Neutrophil (primary cell): ENCODE data around the gene MSL1.

Experiments used
- H3K27ac ChIP-seq: fragments of 200-600 bp; sonication (generic); 2 replicates; pipeline ENCODE4 v1.5.1; 2016; ENCODE audit warnings: mild to moderate bottlenecking, moderate library complexity
- H3K27me3 ChIP-seq: fragments of 200-600 bp; sonication (generic); 2 replicates; pipeline ENCODE4 v1.6.0; 2016; ENCODE audit warnings: mild to moderate bottlenecking
- H3K36me3 ChIP-seq: fragments of 200-600 bp; sonication (generic); 2 replicates; pipeline ENCODE4 v1.5.1; 2017
- H3K4me1 ChIP-seq, 2 experiments: fragments of 200-600 bp in 1 of 2; sonication (generic) in 1 of 2; 1 replicate in 1 of 2; 2 replicates in 1 of 2; pipeline versions ENCODE4 v1.5.1 to v1.6.1; 2013 to 2016; ENCODE audit warnings: low read depth in 1 of 2, low read length in 1 of 2, mild to moderate bottlenecking in 1 of 2, moderate library complexity in 1 of 2; ENCODE audit not compliant: control insufficient read depth in 1 of 2, insufficient read depth in 1 of 2
- H3K4me3 ChIP-seq, 2 experiments: fragments of 200-600 bp in 1 of 2; sonication (generic) in 1 of 2; 1 replicate in 1 of 2; 2 replicates in 1 of 2; pipeline ENCODE4 v1.5.1; 2013 to 2016; ENCODE audit warnings: low read depth in 1 of 2, low read length in 1 of 2, mild to moderate bottlenecking in 1 of 2, moderate library complexity in 1 of 2
- H3K9me3 ChIP-seq: fragments of 200-600 bp; sonication (generic); 2 replicates; pipeline ENCODE4 v1.5.1; 2016
- TF ChIP-seq, protein P1 (sequence below): fragments of 200-600 bp; sonication (generic); IDR thresholded peaks from 2 replicates; pipeline ENCODE4 v1.5.1; 2016; ENCODE audit warnings: antibody characterized with exemption

MSL1 gene

DNA sequence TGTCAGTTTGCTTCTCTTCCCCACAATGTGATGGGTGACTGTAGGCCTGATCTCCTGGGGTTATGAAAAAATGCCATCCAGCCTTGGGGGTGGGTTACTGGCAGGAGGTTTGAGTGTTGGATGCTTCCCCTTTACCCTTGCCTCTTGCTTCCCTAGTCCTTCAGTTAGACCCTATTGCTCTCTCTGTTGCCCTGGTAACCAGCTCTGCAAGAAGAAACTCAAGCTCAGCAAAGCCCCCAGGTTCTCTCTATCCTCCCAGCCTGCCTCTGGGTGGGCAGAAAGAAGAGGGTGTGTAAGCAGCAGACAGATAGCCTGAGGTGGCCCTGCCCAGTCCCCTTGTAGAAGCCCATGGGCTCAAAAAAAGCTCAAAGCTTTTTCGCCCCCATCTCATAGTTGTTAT is 52.7 kb downstream of the MSL1 start:
- Histone ChIP-seq H3K36me3 (peaks cover 72% of the 10 kb centered on the region), H3K27ac (no peak overlapping the region), H3K4me3 (no peak overlapping the region), H3K4me1 (peaks cover 10 to 14% of the 10 kb centered on the region in 2 experiments), H3K9me3 (no peaks in the 10 kb centered on the region), H3K27me3 (peaks cover 31% of the 10 kb centered on the region)
- TF ChIP-seq, protein P1, sequence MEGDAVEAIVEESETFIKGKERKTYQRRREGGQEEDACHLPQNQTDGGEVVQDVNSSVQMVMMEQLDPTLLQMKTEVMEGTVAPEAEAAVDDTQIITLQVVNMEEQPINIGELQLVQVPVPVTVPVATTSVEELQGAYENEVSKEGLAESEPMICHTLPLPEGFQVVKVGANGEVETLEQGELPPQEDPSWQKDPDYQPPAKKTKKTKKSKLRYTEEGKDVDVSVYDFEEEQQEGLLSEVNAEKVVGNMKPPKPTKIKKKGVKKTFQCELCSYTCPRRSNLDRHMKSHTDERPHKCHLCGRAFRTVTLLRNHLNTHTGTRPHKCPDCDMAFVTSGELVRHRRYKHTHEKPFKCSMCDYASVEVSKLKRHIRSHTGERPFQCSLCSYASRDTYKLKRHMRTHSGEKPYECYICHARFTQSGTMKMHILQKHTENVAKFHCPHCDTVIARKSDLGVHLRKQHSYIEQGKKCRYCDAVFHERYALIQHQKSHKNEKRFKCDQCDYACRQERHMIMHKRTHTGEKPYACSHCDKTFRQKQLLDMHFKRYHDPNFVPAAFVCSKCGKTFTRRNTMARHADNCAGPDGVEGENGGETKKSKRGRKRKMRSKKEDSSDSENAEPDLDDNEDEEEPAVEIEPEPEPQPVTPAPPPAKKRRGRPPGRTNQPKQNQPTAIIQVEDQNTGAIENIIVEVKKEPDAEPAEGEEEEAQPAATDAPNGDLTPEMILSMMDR = no peak

- H3K9me3 ChIP-seq = no peaks in the 10 kb centered on the region
- no peak overlapping the region for H3K27ac ChIP-seq
- H3K4me1 ChIP-seq = peaks cover 10 to 14% of the 10 kb centered on the region in 2 experiments
- TF ChIP-seq, protein P1 = no peak
- H3K4me3 ChIP-seq = no peak overlapping the region
- peaks cover 69% of the 10 kb centered on the region for H3K36me3 ChIP-seq
- peaks cover 35% of the 10 kb centered on the region for H3K27me3 ChIP-seq
Measured at GRCh38 chr17:40175928-40176753, 54.4 kb downstream of the MSL1 start.

DNA sequence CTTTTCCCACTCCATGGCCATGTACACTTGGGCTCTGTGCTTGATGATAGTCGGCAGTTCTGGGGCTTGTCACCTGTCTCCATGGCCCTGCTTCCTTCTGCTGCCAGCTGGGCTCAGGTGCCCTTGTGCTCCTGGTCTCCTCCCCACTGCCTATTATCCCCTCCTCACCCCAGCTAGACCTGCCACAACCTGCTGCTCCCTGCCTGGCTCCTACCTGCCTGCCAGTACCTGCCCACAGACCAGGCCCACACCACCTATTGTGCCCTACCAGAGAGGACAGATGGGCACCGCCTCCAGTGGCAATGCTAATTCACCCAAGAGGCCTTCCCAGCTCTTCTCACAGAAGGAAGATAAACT is 55.0 kb downstream of the MSL1 start:
- H3K27ac ChIP-seq = no peak overlapping the region
- H3K27me3 ChIP-seq = peaks cover 35% of the 10 kb centered on the region
- peaks cover 69% of the 10 kb centered on the region for H3K36me3 ChIP-seq
- no peak overlapping the region for H3K4me3 ChIP-seq
- H3K4me1 ChIP-seq = peaks cover 10 to 14% of the 10 kb centered on the region in 2 experiments
- H3K9me3 ChIP-seq = no peaks in the 10 kb centered on the region
- TF ChIP-seq, protein P1 = no peak

GRCh38 chr17:40177275-40177874 is 55.6 kb downstream of the MSL1 start, which contains the start of gene RAPGEFL1:
RAPGEFL1 (plus strand) TSS chr17:40177470; CDS start chr17:40177862, 392 bp downstream.
- Histone ChIP-seq H3K36me3 (peaks cover 63% of the 10 kb centered on the region), H3K4me1 (peaks cover 10 to 14% of the 10 kb centered on the region in 2 experiments), H3K4me3 (peak within 1 kb of the TSS; percentile 45 to 63), H3K9me3 (no peaks in the 10 kb centered on the region), H3K27me3 (peaks cover 35% of the 10 kb centered on the region), H3K27ac (no peak within 1 kb of the TSS)
- TF ChIP-seq, protein P1 = peak; percentile 32

GRCh38 chr17:40178021-40178601 is 56.3 kb downstream of the MSL1 start:
- Histone ChIP-seq H3K36me3 (peaks cover 61% of the 10 kb centered on the region), H3K27ac (no peak overlapping the region)

More at GRCh38 chr17:40178021-40178601, 56.3 kb downstream of the MSL1 start:
- H3K4me1 ChIP-seq = peaks cover 10 to 14% of the 10 kb centered on the region in 2 experiments
- peak overlapping the region in 1 of 2 experiments; percentile 63 for H3K4me3 ChIP-seq
- H3K27me3 ChIP-seq = peaks cover 35% of the 10 kb centered on the region
- H3K9me3 ChIP-seq = no peaks in the 10 kb centered on the region
- TF ChIP-seq, protein P1 = no peak
